Activated naive CD8-positive, alpha-beta T cell treated with anti-CD3 and anti-CD28 coated beads, Interleukin-2, amount 10 ng/mL, durations not matched to agents 7 days and 5 days (primary cell): Measurements from ENCODE around the gene CCDC71L. TPM values are rescaled to one million over a fixed set of nuclear protein-coding genes. Genes with fewer than 3 reads are reported as not detected.

Experiments used
- ATAC-seq: fragments of 150-1000 bp; cut with Tn5 transposase; one replicate; pipeline ENCODE4 v1.10.0; 2021; ENCODE audit warnings: low read depth, moderate library complexity
- POLR2A ChIA-PET: fragments of 350-600 bp; sonication (Branson Sonifier 250); formaldehyde crosslinking; loops from one replicate; lab custom pipeline; 2021; ENCODE audit warnings: antibody characterized with exemption; lab: Charles Lee
- DNase-seq: peaks from one replicate; pipeline ENCODE4 v3.0.0; 2021
- H3K27ac Mint-ChIP-seq: one replicate; pipeline ENCODE4 v1.8.0; 2022; ENCODE audit warnings: mild to moderate bottlenecking, mixed read lengths
- H3K27me3 Mint-ChIP-seq: one replicate; pipeline ENCODE4 v1.8.0; 2022; ENCODE audit warnings: mild to moderate bottlenecking, moderate library complexity, mixed read lengths
- H3K36me3 Mint-ChIP-seq: one replicate; pipeline ENCODE4 v1.8.0; 2021; ENCODE audit warnings: mild to moderate bottlenecking, mixed read lengths
- H3K4me1 Mint-ChIP-seq: one replicate; pipeline ENCODE4 v1.8.0; 2021; ENCODE audit warnings: mixed read lengths
- H3K4me3 Mint-ChIP-seq: one replicate; pipeline ENCODE4 v1.8.0; 2022; ENCODE audit warnings: mild to moderate bottlenecking, moderate library complexity, mixed read lengths
- H3K9me3 Mint-ChIP-seq: one replicate; pipeline ENCODE4 v1.8.0; 2021; ENCODE audit warnings: mixed read lengths
- total RNA-seq, 2 experiments: library from RNA; stranded (reverse); gene quantifications; one replicate each; pipeline ENCODE4 v1.2.3, GENCODE V29; 2021

Gene CCDC71L
- total RNA-seq, 2 experiments from 2014 or later = 20.5 to 22.3 TPM

GRCh38 chr7:106625678-106626301, 35.2 kb downstream of the CCDC71L start:
- no peak for ATAC-seq
- Mint-ChIP-seq H3K4me1 (peaks cover 2% of the 10 kb centered on the region), H3K27ac (no peak overlapping the region), H3K27me3 (peaks cover 5% of the 10 kb centered on the region), H3K36me3 (no peaks in the 10 kb centered on the region), H3K4me3 (no peak overlapping the region), H3K9me3 (peaks cover 1% of the 10 kb centered on the region)
- DNase-seq = no peak
- POLR2A ChIA-PET = no interaction called here

- DNase-seq = no peak
- POLR2A ChIA-PET = no interaction called here
- no peaks in the 10 kb centered on the region for H3K36me3 Mint-ChIP-seq
- peaks cover 1% of the 10 kb centered on the region for H3K9me3 Mint-ChIP-seq
- no peak for ATAC-seq
- H3K27me3 Mint-ChIP-seq = peaks cover 2% of the 10 kb centered on the region
- no peak overlapping the region for H3K27ac Mint-ChIP-seq
- H3K4me3 Mint-ChIP-seq = no peak overlapping the region
- H3K4me1 Mint-ChIP-seq = peaks cover 2% of the 10 kb centered on the region
These were observed 37.1 kb downstream of the CCDC71L start for GRCh38 chr7:106623853-106624252.

- Mint-ChIP-seq H3K27me3 (peaks cover 2% of the 10 kb centered on the region), H3K36me3 (no peaks in the 10 kb centered on the region), H3K4me3 (no peak overlapping the region), H3K27ac (no peak overlapping the region), H3K4me1 (peaks cover 2% of the 10 kb centered on the region), H3K9me3 (peaks cover 1% of the 10 kb centered on the region)
- ATAC-seq (no peak), DNase-seq (no peak)
- POLR2A ChIA-PET = no interaction called here
These were observed 37.7 kb downstream of the CCDC71L start for GRCh38 chr7:106623315-106623660.

GRCh38 chr7:106622654-106623314, 38.2 kb downstream of the CCDC71L start:
- no peak overlapping the region for H3K4me3 Mint-ChIP-seq
- POLR2A ChIA-PET = no interaction called here
- H3K36me3 Mint-ChIP-seq = no peaks in the 10 kb centered on the region
- no peak overlapping the region for H3K27ac Mint-ChIP-seq
- H3K4me1 Mint-ChIP-seq = peaks cover 2% of the 10 kb centered on the region
- peaks cover 1% of the 10 kb centered on the region for H3K9me3 Mint-ChIP-seq
- DNase-seq = no peak
- H3K27me3 Mint-ChIP-seq = peaks cover 2% of the 10 kb centered on the region
- ATAC-seq = no peak

- H3K36me3 Mint-ChIP-seq = no peaks in the 10 kb centered on the region
- peaks cover 2% of the 10 kb centered on the region for H3K27me3 Mint-ChIP-seq
- POLR2A ChIA-PET = no interaction called here
- no peak overlapping the region for H3K27ac Mint-ChIP-seq
- no peak for ATAC-seq
- peaks cover 2% of the 10 kb centered on the region for H3K4me1 Mint-ChIP-seq
- H3K9me3 Mint-ChIP-seq = peaks cover 1% of the 10 kb centered on the region
- no peak overlapping the region for H3K4me3 Mint-ChIP-seq
- DNase-seq = no peak
These were observed 39.4 kb downstream of the CCDC71L start for GRCh38 chr7:106621393-106622132.

GRCh38 chr7:106620676-106621075, 40.3 kb downstream of the CCDC71L start:
- H3K27ac Mint-ChIP-seq = no peak overlapping the region
- no peak overlapping the region for H3K4me3 Mint-ChIP-seq
- peaks cover 1% of the 10 kb centered on the region for H3K9me3 Mint-ChIP-seq
- H3K36me3 Mint-ChIP-seq = no peaks in the 10 kb centered on the region
- DNase-seq = no peak
- H3K4me1 Mint-ChIP-seq = no peaks in the 10 kb centered on the region
- H3K27me3 Mint-ChIP-seq = peaks cover 2% of the 10 kb centered on the region
- no peak for ATAC-seq
- POLR2A ChIA-PET = no interaction called here

- Mint-ChIP-seq H3K27me3 (peaks cover 2% of the 10 kb centered on the region), H3K4me3 (no peak overlapping the region), H3K4me1 (no peaks in the 10 kb centered on the region), H3K9me3 (peaks cover 5% of the 10 kb centered on the region), H3K36me3 (peaks cover 2% of the 10 kb centered on the region), H3K27ac (no peak overlapping the region)
- ATAC-seq (no peak), DNase-seq (no peak)
- POLR2A ChIA-PET = no interaction called here
These were observed 40.9 kb downstream of the CCDC71L start for GRCh38 chr7:106620034-106620433.

GRCh38 chr7:106619213-106619612, 41.7 kb downstream of the CCDC71L start:
- Mint-ChIP-seq H3K27ac (no peak overlapping the region), H3K27me3 (peaks cover 4% of the 10 kb centered on the region), H3K4me1 (no peaks in the 10 kb centered on the region), H3K36me3 (peaks cover 2% of the 10 kb centered on the region), H3K4me3 (no peak overlapping the region), H3K9me3 (peaks cover 5% of the 10 kb centered on the region)
- POLR2A ChIA-PET = no interaction called here
- no peak for ATAC-seq
- DNase-seq = no peak

- H3K9me3 Mint-ChIP-seq = peaks cover 4% of the 10 kb centered on the region
- H3K4me1 Mint-ChIP-seq = no peaks in the 10 kb centered on the region
- DNase-seq = no peak
- H3K4me3 Mint-ChIP-seq = no peak overlapping the region
- H3K27me3 Mint-ChIP-seq = peaks cover 5% of the 10 kb centered on the region
- POLR2A ChIA-PET = no interaction called here
- H3K27ac Mint-ChIP-seq = no peak overlapping the region
- H3K36me3 Mint-ChIP-seq = peaks cover 2% of the 10 kb centered on the region
- no peak for ATAC-seq
These were observed 42.5 kb downstream of the CCDC71L start for GRCh38 chr7:106618480-106618879.

GRCh38 chr7:106617860-106618259, 43.1 kb downstream of the CCDC71L start:
- DNase-seq (no peak), ATAC-seq (no peak)
- Mint-ChIP-seq H3K4me3 (no peak overlapping the region), H3K27me3 (peaks cover 5% of the 10 kb centered on the region), H3K36me3 (peaks cover 2% of the 10 kb centered on the region), H3K4me1 (no peaks in the 10 kb centered on the region), H3K9me3 (peaks cover 4% of the 10 kb centered on the region), H3K27ac (no peak overlapping the region)
- POLR2A ChIA-PET = no interaction called here

GRCh38 chr7:106616708-106617051, 44.3 kb downstream of the CCDC71L start:
- DNase-seq (no peak), ATAC-seq (no peak)
- Mint-ChIP-seq H3K27ac (no peak overlapping the region), H3K9me3 (peaks cover 8% of the 10 kb centered on the region), H3K27me3 (peaks cover 5% of the 10 kb centered on the region), H3K36me3 (peaks cover 2% of the 10 kb centered on the region), H3K4me1 (no peaks in the 10 kb centered on the region), H3K4me3 (no peak overlapping the region)
- POLR2A ChIA-PET = no interaction called here

- DNase-seq (no peak), ATAC-seq (no peak)
- H3K36me3 Mint-ChIP-seq = peaks cover 2% of the 10 kb centered on the region
- no peaks in the 10 kb centered on the region for H3K4me1 Mint-ChIP-seq
- H3K9me3 Mint-ChIP-seq = peaks cover 8% of the 10 kb centered on the region
- H3K27me3 Mint-ChIP-seq = peaks cover 3% of the 10 kb centered on the region
- POLR2A ChIA-PET = no interaction called here
- no peak overlapping the region for H3K4me3 Mint-ChIP-seq
- no peak overlapping the region for H3K27ac Mint-ChIP-seq
These were observed 44.9 kb downstream of the CCDC71L start for GRCh38 chr7:106615808-106616707.

- H3K4me1 Mint-ChIP-seq = no peaks in the 10 kb centered on the region
- H3K27ac Mint-ChIP-seq = no peak overlapping the region
- H3K4me3 Mint-ChIP-seq = no peak overlapping the region
- H3K36me3 Mint-ChIP-seq = peaks cover 2% of the 10 kb centered on the region
- H3K27me3 Mint-ChIP-seq = peaks cover 3% of the 10 kb centered on the region
- ATAC-seq (no peak), DNase-seq (no peak)
- H3K9me3 Mint-ChIP-seq = peaks cover 8% of the 10 kb centered on the region
- POLR2A ChIA-PET = no interaction called here
These were observed 46.2 kb downstream of the CCDC71L start for GRCh38 chr7:106614751-106615150.
